ACC112 (cell line): ENCODE data around the gene MDP1.

Source experiments
- H2AFZ ChIP-seq: fragments of 200-600 bp; sonication (generic); one replicate; pipeline ENCODE4 v1.6.0; 2017; ENCODE audit warnings: antibody characterized with exemption, low read length; ENCODE audit not compliant: unreplicated experiment
- H3K27ac ChIP-seq: fragments of 200-600 bp; sonication (generic); 2 replicates; pipeline ENCODE4 v1.5.1; 2014; ENCODE audit warnings: low read depth, mild to moderate bottlenecking, antibody characterized with exemption, low read length, moderate library complexity
- H3K27me3 ChIP-seq: fragments of 200-600 bp; sonication (generic); 2 replicates; pipeline ENCODE4 v1.6.1; 2014; ENCODE audit warnings: mild to moderate bottlenecking, antibody characterized with exemption, low read length, moderate library complexity, mixed read lengths; ENCODE audit not compliant: insufficient read depth
- H3K36me3 ChIP-seq: fragments of 200-600 bp; sonication (generic); 2 replicates; pipeline ENCODE4 v1.6.1; 2016; ENCODE audit warnings: mild to moderate bottlenecking, antibody characterized with exemption, low read length, moderate library complexity, mixed read lengths; ENCODE audit not compliant: insufficient read depth
- H3K4me1 ChIP-seq: fragments of 200-600 bp; sonication (generic); one replicate; pipeline ENCODE4 v1.6.1; 2016; ENCODE audit warnings: low read length, mixed read lengths; ENCODE audit not compliant: insufficient read depth, unreplicated experiment, control insufficient read depth
- H3K4me3 ChIP-seq: fragments of 200-600 bp; sonication (generic); 2 replicates; pipeline ENCODE4 v1.5.1; 2014; ENCODE audit warnings: mild to moderate bottlenecking, low read depth, low read length
- H3K79me2 ChIP-seq: fragments of 200-600 bp; sonication (generic); one replicate; pipeline ENCODE4 v1.6.0; 2016; ENCODE audit warnings: low read length; ENCODE audit not compliant: control insufficient read depth, unreplicated experiment, insufficient read depth

Gene MDP1

GRCh38 chr14:24177891-24178290, 38.0 kb downstream of the MDP1 start:
- Histone ChIP-seq H3K4me1 (no peaks in the 10 kb centered on the region), H3K36me3 (peaks cover 25% of the 10 kb centered on the region), H2AFZ (no peak overlapping the region), H3K79me2 (no peaks in the 10 kb centered on the region), H3K4me3 (no peak overlapping the region), H3K27me3 (no peaks in the 10 kb centered on the region), H3K27ac (no peak overlapping the region)

GRCh38 chr14:24177041-24177825, 38.6 kb downstream of the MDP1 start:
- Histone ChIP-seq H3K4me3 (no peak overlapping the region), H3K79me2 (no peaks in the 10 kb centered on the region), H3K36me3 (peaks cover 29% of the 10 kb centered on the region), H2AFZ (no peak overlapping the region), H3K27me3 (no peaks in the 10 kb centered on the region), H3K4me1 (no peaks in the 10 kb centered on the region), H3K27ac (no peak overlapping the region)

- Histone ChIP-seq H3K36me3 (peaks cover 32% of the 10 kb centered on the region), H3K4me3 (no peak overlapping the region), H3K4me1 (no peaks in the 10 kb centered on the region), H3K27ac (no peak overlapping the region), H2AFZ (no peak overlapping the region), H3K27me3 (no peaks in the 10 kb centered on the region), H3K79me2 (no peaks in the 10 kb centered on the region)
Measured at GRCh38 chr14:24176599-24176998, 39.3 kb downstream of the MDP1 start.

GRCh38 chr14:24172871-24173281, 43.0 kb downstream of the MDP1 start:
- Histone ChIP-seq H2AFZ (no peak overlapping the region), H3K79me2 (no peaks in the 10 kb centered on the region), H3K4me3 (no peak overlapping the region), H3K27me3 (no peaks in the 10 kb centered on the region), H3K36me3 (peaks cover 32% of the 10 kb centered on the region), H3K27ac (no peak overlapping the region), H3K4me1 (no peaks in the 10 kb centered on the region)

GRCh38 chr14:24172261-24172860, 43.5 kb downstream of the MDP1 start:
- H3K79me2 ChIP-seq: no peaks in the 10 kb centered on the region
- H3K36me3 ChIP-seq: peaks cover 36% of the 10 kb centered on the region
- H3K27me3 ChIP-seq: no peaks in the 10 kb centered on the region
- H3K27ac ChIP-seq: no peak overlapping the region
- H3K4me3 ChIP-seq: no peak overlapping the region
- no peaks in the 10 kb centered on the region for H3K4me1 ChIP-seq
- no peak overlapping the region for H2AFZ ChIP-seq

- no peak within 1 kb of the TSS for H3K4me3 ChIP-seq
- H3K4me1 ChIP-seq: no peaks in the 10 kb centered on the region
- H3K27me3 ChIP-seq: no peaks in the 10 kb centered on the region
- no peak within 1 kb of the TSS for H3K27ac ChIP-seq
- H2AFZ ChIP-seq: no peak within 1 kb of the TSS
- peaks cover 36% of the 10 kb centered on the region for H3K36me3 ChIP-seq
- no peaks in the 10 kb centered on the region for H3K79me2 ChIP-seq
Measured at GRCh38 chr14:24171422-24172260, 44.2 kb downstream of the MDP1 start, which contains the start of gene REC8. Gene REC8, plus strand, starts transcription at chr14:24172080. Its CDS starts 473 bp downstream, at chr14:24172553.

- H3K36me3 ChIP-seq: peaks cover 53% of the 10 kb centered on the region
- peaks cover 19% of the 10 kb centered on the region for H3K79me2 ChIP-seq
- no peak overlapping the region for H2AFZ ChIP-seq
- H3K27ac ChIP-seq: no peak overlapping the region
- H3K4me1 ChIP-seq: peaks cover 8% of the 10 kb centered on the region
- H3K27me3 ChIP-seq: no peaks in the 10 kb centered on the region
- H3K4me3 ChIP-seq: no peak overlapping the region
Measured at GRCh38 chr14:24167469-24168114, 48.3 kb downstream of the MDP1 start.

- H3K27ac ChIP-seq: no peak overlapping the region
- no peak overlapping the region for H3K4me3 ChIP-seq
- H3K27me3 ChIP-seq: no peaks in the 10 kb centered on the region
- H2AFZ ChIP-seq: no peak overlapping the region
- H3K36me3 ChIP-seq: peaks cover 48% of the 10 kb centered on the region
- H3K79me2 ChIP-seq: peaks cover 34% of the 10 kb centered on the region
- peaks cover 16% of the 10 kb centered on the region for H3K4me1 ChIP-seq
Measured at GRCh38 chr14:24165785-24166184, 50.1 kb downstream of the MDP1 start.

GRCh38 chr14:24164518-24164991, 51.3 kb downstream of the MDP1 start:
- Histone ChIP-seq H3K79me2 (peaks cover 34% of the 10 kb centered on the region), H3K27me3 (no peaks in the 10 kb centered on the region), H3K27ac (no peak overlapping the region), H3K36me3 (peaks cover 43% of the 10 kb centered on the region), H3K4me1 (peaks cover 22% of the 10 kb centered on the region), H2AFZ (no peak overlapping the region), H3K4me3 (no peak overlapping the region)
